ENCODE results near the gene TRMT61B.

Gene TRMT61B

DNA sequence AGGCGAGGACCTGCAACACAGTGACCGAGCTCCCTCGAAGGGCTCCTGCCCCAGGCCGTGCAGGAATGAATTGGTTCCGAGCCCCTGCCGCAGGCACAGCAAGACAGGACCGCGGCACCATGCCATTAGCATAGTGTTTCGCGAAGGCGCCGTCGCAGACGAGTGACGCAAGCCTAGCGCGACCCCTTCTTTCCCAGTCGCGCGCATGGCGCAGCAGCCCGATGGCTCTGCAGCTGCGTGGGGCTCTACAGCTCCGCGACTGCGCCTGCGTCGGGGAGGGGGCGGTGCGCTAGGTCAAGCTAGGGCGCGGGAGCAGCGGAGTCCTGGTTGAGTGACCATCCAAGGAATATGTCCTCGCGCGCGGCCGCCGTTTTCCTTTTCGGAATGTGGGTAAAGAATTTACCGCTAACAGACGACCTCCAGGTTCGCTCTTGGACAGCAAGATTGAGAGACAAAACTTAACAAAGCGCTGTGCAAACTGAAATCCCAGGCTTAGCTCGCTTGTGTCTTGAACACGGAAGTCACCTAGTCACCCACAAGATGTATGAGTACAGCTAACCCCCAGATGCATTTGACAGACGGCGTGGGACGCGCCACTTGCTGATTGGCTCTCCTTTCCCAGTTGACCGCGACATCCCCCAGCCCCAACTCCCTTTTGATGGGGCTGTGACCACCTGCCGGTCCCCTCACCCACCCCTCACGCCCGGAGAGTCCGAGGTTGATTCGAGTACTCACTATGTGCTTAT lies at the start of gene TRMT61B:
TRMT61B (minus strand) TSS at position 164 of the 746 bp plus-strand sequence; CDS start at position 132, 32 bp downstream.
- DNase-seq: peak; percentile 94

GRCh38 chr2:28915939-28916338 lies 45.8 kb upstream of the TRMT61B start:
- no peak for DNase-seq

DNA sequence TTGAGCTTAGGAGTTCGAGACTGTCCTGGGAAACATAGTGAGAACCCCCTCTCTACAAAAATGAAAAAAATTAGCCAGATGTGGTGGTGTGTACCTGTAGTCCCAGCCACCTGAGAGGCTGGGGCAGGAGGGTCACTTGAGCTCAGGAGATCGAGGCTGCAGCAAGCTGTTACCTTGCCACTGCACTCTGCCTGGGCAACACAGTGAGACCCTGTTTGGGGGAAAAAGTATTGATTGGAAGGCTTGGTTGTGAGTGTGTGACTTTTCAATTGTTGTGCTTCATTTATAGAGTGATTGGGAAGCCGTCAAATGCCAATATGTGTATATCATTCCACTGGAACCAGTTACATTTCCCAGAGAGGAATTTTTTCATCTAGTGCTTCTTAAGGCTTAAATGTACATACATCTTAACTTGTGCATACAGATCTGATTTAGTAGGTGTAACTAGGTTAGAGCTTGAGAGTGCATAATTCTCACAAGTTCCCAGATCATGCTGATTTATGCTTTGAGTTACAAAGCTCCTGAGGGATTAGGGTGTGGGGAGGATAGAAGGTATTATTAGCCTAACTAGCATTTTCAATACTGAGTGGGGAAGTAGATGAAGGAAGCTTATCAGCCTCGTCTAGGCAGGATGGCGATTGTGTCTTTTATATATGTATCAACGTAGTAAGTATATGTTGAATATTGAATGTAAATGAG lies 39.7 kb upstream of the TRMT61B start:
- DNase-seq: no peak

GRCh38 chr2:28908172-28908571 lies 38.1 kb upstream of the TRMT61B start:
- DNase-seq: no peak

GRCh38 chr2:28906821-28907220 lies 36.7 kb upstream of the TRMT61B start:
- no peak for DNase-seq

DNA sequence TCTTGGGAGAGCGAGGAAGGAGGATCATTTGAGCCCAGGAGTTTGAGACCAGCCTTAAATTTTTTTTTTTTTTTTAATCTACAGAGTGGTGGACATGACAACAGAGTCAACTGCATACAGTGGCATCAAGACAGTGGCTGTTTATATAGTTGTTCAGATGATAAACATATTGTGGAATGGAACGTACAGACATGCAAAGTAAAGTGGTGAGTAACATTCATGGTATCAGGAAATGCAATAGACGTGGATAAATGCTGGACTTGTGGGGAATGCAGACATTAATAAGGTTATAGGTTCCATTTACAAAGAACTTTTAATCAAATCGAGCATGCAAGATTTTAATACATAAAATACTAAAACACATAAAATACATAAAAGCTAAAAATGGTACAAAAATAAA lies 36.3 kb upstream of the TRMT61B start:
- DNase-seq: no peak

- DNase-seq: no peak
Observed at GRCh38 chr2:28905533-28905932, 35.4 kb upstream of the TRMT61B start.

DNA sequence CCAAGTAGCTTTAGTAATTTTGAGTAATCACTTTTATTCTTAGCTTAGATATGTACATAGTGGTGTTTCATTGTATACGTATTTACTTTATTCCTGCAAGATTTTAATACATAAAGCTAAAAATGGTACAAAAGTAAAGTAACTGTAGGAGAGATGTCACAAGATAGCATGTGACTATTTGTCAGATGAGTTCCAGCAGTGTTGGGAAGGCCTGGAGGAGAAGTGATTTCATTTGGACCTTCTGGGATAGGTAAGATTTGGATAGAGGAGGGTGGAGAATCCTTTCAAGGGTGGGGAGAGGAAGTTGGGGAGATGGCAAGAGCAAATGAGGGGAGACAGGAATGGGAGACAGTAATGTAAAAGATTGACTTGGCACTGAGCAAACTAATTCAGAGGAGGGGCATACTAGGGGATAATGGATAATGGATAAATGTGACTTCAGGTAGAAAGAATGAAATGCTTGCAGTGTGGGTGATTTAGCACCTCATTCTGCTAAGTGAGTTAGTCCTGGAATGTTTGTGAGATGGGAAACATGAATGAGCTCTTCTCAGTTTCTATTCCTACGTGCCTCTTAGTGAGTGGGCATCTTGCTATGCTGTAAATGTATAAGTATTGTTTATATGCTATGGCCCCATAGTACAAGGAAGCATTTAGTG lies 34.8 kb upstream of the TRMT61B start:
- DNase-seq: no peak

GRCh38 chr2:28904295-28904694 lies 34.2 kb upstream of the TRMT61B start:
- no peak for DNase-seq

GRCh38 chr2:28902584-28902983 lies 32.5 kb upstream of the TRMT61B start:
- DNase-seq: no peak

GRCh38 chr2:28901841-28902240 lies 31.7 kb upstream of the TRMT61B start:
- DNase-seq: no peak

GRCh38 chr2:28901202-28901601 lies 31.1 kb upstream of the TRMT61B start:
- no peak for DNase-seq

DNA sequence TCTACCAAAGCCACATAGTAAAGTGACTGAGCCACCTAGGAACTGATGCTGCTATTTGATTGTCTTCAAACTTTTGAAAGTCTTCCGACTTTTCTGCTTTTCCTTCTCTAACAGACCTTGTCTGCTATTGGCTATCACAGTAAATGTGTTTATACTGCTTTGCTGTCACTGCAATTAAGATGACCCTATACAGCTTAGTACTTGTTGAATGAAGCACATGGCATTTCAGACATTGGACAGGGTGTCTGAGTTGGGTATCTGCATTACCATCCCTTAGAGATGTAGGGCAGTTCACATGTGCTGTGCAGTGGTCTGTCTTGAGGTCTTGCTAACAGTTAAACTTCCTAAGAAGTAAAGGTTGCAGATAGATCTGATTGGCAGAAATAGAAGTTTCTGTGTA lies 27.9 kb upstream of the TRMT61B start:
- DNase-seq: no peak

GRCh38 chr2:28896906-28897305 lies 26.8 kb upstream of the TRMT61B start:
- no peak for DNase-seq

DNA sequence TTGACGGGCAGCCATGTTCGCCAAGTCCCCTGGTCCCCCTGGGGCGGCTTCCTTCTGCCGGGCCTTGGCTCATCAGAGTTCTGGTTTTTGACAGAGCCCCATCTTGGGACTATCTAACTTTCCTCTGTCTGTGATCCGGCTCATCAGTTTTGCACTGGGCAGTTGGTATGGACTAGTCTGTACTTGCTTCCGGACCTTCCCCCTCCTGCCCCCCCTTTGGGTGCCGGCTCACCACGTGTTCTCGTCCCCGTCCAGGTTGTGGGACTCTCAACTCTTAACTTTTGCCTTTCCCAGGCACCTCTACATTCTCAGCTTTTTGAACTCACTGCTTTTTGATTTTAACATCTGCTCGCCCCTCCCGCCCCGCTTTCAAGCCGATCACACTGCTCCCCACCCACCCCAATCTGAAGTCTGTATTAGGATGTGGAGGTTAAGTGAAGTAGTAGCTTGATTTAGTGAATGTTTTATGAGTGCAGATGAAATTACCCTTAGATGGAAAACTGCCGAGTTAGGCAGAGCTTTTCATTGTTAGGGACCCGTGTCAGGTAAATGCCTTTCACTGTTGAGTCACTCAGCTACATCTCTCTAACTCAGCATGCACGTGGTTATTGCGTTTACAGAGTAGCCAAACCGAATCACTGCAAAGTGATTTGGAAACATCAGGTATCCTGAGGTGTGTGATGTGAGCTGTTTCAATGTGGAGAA lies 25.2 kb upstream of the TRMT61B start:
- no peak for DNase-seq

- DNase-seq: peak; percentile 98
Observed at GRCh38 chr2:28894470-28895188, 24.5 kb upstream of the TRMT61B start, which contains the start of gene WDR43. Gene WDR43, plus strand, starts transcription at chr2:28894667. Its CDS starts 32 bp downstream, at chr2:28894699.

DNA sequence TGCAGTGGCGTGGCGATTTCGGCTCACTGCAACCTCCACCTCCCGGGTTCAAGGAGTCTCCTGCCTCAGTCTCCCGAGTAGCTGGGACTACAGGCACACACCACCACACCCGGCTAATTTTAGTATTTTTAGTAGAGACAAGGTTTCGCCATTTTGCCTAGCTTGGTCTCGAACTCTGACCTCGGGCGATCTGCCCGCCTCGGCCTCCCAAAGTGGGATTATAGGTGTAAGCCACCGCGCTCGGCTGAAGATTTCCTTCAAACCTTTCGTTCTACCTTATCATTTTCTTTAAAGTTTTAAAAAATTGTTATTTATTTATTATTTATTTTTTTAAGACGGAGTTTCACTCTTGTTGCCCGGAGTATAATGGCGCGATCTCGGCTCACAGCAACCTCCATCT lies 23.4 kb upstream of the TRMT61B start:
- no peak for DNase-seq

- DNase-seq: no peak
Observed at GRCh38 chr2:28880193-28880592, 10.1 kb upstream of the TRMT61B start.

- DNase-seq: no peak
Observed at GRCh38 chr2:28871620-28872019, 1.5 kb upstream of the TRMT61B start.

GRCh38 chr2:28869494-28870145 lies 489 bp downstream of the TRMT61B start:
- DNase-seq: no peak

- no peak for DNase-seq
Observed at GRCh38 chr2:28868611-28869010, 1.5 kb downstream of the TRMT61B start.

DNA sequence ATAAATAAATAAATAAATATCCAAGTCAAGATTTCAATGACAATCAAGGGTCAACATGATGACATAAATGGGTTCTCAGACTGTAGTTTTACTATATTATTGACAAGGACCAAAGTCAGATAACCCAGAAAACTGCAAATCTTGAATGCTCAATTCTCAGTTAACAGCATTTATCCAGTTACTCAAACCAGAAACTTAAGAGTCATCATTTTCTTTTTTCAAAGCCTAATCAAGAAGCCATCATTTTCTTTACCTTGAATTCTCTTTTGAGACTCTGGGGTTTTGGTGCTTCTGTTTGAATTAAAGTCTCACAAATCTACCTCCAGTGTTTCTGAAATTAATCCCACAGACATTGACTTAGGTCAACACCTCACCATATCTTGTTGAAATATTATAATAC lies 14.1 kb downstream of the TRMT61B start:
- no peak for DNase-seq
